Ishikawa (cell line): Measurements from ENCODE around the gene TRIM9.

Source experiments
- CEBPB ChIP-seq: IDR thresholded peaks from 2 replicates; pipeline ENCODE4 v1.6.1; 2012
- CREB1 ChIP-seq: IDR thresholded peaks from 2 replicates; pipeline ENCODE4 v1.6.1; 2012; ENCODE audit warnings: low read depth
- EP300 ChIP-seq: IDR thresholded peaks from 2 replicates; pipeline ENCODE4 v1.6.1; 2012; ENCODE audit warnings: borderline replicate concordance
- FOXM1 ChIP-seq: IDR thresholded peaks from 2 replicates; pipeline ENCODE4 v1.6.1; 2012; ENCODE audit warnings: low read depth, borderline replicate concordance
- MAX ChIP-seq: IDR thresholded peaks from 2 replicates; pipeline ENCODE4 v1.6.1; 2012
- NFIC ChIP-seq: IDR thresholded peaks from 2 replicates; pipeline ENCODE4 v1.6.1; 2012
- RAD21 ChIP-seq: IDR thresholded peaks from 2 replicates; pipeline ENCODE4 v1.6.1; 2012; ENCODE audit warnings: low read depth
- REST ChIP-seq: IDR thresholded peaks from 2 replicates; pipeline ENCODE4 v1.6.1; 2012; ENCODE audit warnings: low read depth, mild to moderate bottlenecking
- TAF1 ChIP-seq: IDR thresholded peaks from 2 replicates; pipeline ENCODE4 v1.6.1; 2012; ENCODE audit warnings: low read depth, mild to moderate bottlenecking
- TCF12 ChIP-seq: IDR thresholded peaks from 2 replicates; pipeline ENCODE4 v1.6.1; 2012; ENCODE audit warnings: low read depth
- TEAD4 ChIP-seq: IDR thresholded peaks from 2 replicates; pipeline ENCODE4 v1.6.1; 2012
- USF1 ChIP-seq: IDR thresholded peaks from 2 replicates; pipeline ENCODE4 v1.6.1; 2012
- YY1 ChIP-seq: IDR thresholded peaks from 2 replicates; pipeline ENCODE4 v1.6.1; 2012; ENCODE audit warnings: low read depth

- TF ChIP-seq MAX (no peak), FOXM1 (no peak), REST (no peak), TCF12 (no peak), TEAD4 (no peak), CEBPB (no peak), EP300 (no peak), NFIC (no peak), CREB1 (no peak), TAF1 (no peak), USF1 (no peak), YY1 (no peak), RAD21 (no peak)
These were observed 116.9 kb downstream of the TRIM9 start for GRCh38 chr14:50977863-50978528.
